Gastrocnemius medialis (tissue), 4 donors: ENCODE measurements around the gene UTP18. TPM values are rescaled to one million over a fixed set of nuclear protein-coding genes. Genes with fewer than 3 reads are reported as not detected.

Experiments used
- ATAC-seq, 2 donors: fragments of 150-250 bp; one replicate each; pipeline ENCODE4 v1.9.1; 2016
- DNase-seq, 2 donors: peaks; one replicate each; pipeline ENCODE4 v3.0.0-alpha.2; 2019
- H3K27ac ChIP-seq, 4 donors: fragments of 200-600 bp; sonication (generic); 1 replicate in 1 of 4; 2 replicates in 3 of 4; pipeline ENCODE4 v1.5.1; 2016 to 2018; ENCODE audit warnings: mild to moderate bottlenecking in 2 of 4, moderate library complexity in 1 of 4
- H3K27me3 ChIP-seq, 3 donors: fragments of 200-600 bp; sonication (generic) in 2 of 3; 1 replicate in 1 of 3; 2 replicates in 2 of 3; pipeline versions ENCODE4 v1.5.1 to v1.6.0; 2016 to 2019; ENCODE audit warnings: mild to moderate bottlenecking in 1 of 3, moderate library complexity in 1 of 3
- H3K36me3 ChIP-seq, 2 donors: fragments of 200-600 bp; sonication (generic) in 1 of 2; one replicate each; pipeline ENCODE4 v1.5.1; 2017 to 2018
- H3K4me1 ChIP-seq, 2 donors: fragments of 200-600 bp; sonication (generic) in 1 of 2; one replicate each; pipeline ENCODE4 v1.5.1; 2016 to 2017; ENCODE audit warnings: mild to moderate bottlenecking in 2 of 2
- H3K4me3 ChIP-seq, 4 donors: fragments of 200-600 bp; sonication (generic) in 3 of 4; 1 replicate in 1 of 4; 2 replicates in 3 of 4; pipeline ENCODE4 v1.5.1; 2016 to 2019; ENCODE audit warnings: mild to moderate bottlenecking in 2 of 4
- H3K9me3 ChIP-seq, 3 donors: fragments of 200-600 bp; sonication (generic) in 2 of 3; 1 replicate in 1 of 3; 2 replicates in 2 of 3; pipeline ENCODE4 v1.5.1; 2016 to 2019
- CTCF ChIP-seq, 5 experiments: fragments of 450-650 bp in 3 of 5; fragments of 200-600 bp in 2 of 5; sonication (generic) in 2 of 5; IDR thresholded peaks in 4 of 5; conservative IDR thresholded peaks in 1 of 5; 1 replicate in 4 of 5; 2 replicates in 1 of 5; pipeline ENCODE4 v1.5.1; 2016 to 2019; ENCODE audit warnings: antibody characterized with exemption in 5 of 5, mild to moderate bottlenecking in 3 of 5, moderate library complexity in 3 of 5
- POLR2A ChIP-seq, 2 donors: fragments of 450-650 bp; IDR thresholded peaks; one replicate each; pipeline ENCODE4 v1.6.1; 2017; ENCODE audit warnings: antibody characterized with exemption in 2 of 2, mild to moderate bottlenecking in 2 of 2, moderate library complexity in 2 of 2
- in situ Hi-C, 4 donors: fragments of 200-750 bp; cut with MboI; loops; one replicate each; pipeline versions ENCODE4 v1.15.0 to v1.8.0; 2017; ENCODE audit warnings: low sequenced_read_pairs in 4 of 4
- intact Hi-C: fragments of 100-400 bp; cut with DNase I; formaldehyde crosslinking; loops from one replicate; pipeline ENCODE4 v1.15.1; 2023; ENCODE audit warnings: low total_unique reads
- total RNA-seq, 4 donors: library from RNA; depleted of rRNA; stranded (reverse); fragments of >200 nt; gene quantifications; one replicate each; pipeline versions ENCODE4 v1.1.0 to v1.2.3, GENCODE V29; 2016

Gene UTP18
- total RNA-seq: 10 to 100 TPM; 19.0 to 29.9 (median 21.4) TPM

- in situ Hi-C loops: no loop called here
- intact Hi-C loops: loop anchor here (2.0 to 5.0 kb wide), 2 partner anchors 94 to 108 kb away; partner anchors contain the start of genes NME1 and NME2
- no peaks in the 10 kb centered on the region for H3K36me3 ChIP-seq
Observed at GRCh38 chr17:51260237-51261023, at the start of gene UTP18. UTP18 (plus strand) TSS chr17:51260546; CDS start chr17:51260585, 39 bp downstream.

GRCh38 chr17:51214920-51215319, 45.4 kb upstream of the UTP18 start:
- in situ Hi-C loops: no loop called here
- intact Hi-C loops: no loop called here
- Histone ChIP-seq H3K4me3 (no peak overlapping the region), H3K36me3 (peaks cover 0 to 59% of the 10 kb centered on the region in 2 donors), H3K9me3 (no peaks in the 10 kb centered on the region), H3K27me3 (no peaks in the 10 kb centered on the region), H3K4me1 (no peaks in the 10 kb centered on the region), H3K27ac (no peak overlapping the region)
- DNase-seq (no peak), ATAC-seq (no peak)
- TF ChIP-seq POLR2A (IDR thresholded peaks at IDR 0.05) (no peak), CTCF (IDR thresholded peaks at IDR 0.05 in 4 of 5, conservative IDR thresholded peaks at IDR 0.05 in 1 of 5) (no peak)

More at GRCh38 chr17:51260237-51261023, at the start of gene UTP18:
- Histone ChIP-seq H3K4me1 (peaks cover 41 to 44% of the 10 kb centered on the region in 2 donors), H3K4me3 (peak within 1 kb of the TSS; percentile 72 to 99 (median 94)), H3K27ac (peak within 1 kb of the TSS; percentile 89 to 99 (median 96)), H3K9me3 (no peaks in the 10 kb centered on the region), H3K27me3 (no peaks in the 10 kb centered on the region)
- DNase-seq (peak; percentile 96 to 97), ATAC-seq (peak; percentile 95 to 96)
- TF ChIP-seq CTCF (IDR thresholded peaks at IDR 0.05 in 4 of 5, conservative IDR thresholded peaks at IDR 0.05 in 1 of 5) (peak in 1 of 5 experiments; percentile 40), POLR2A (IDR thresholded peaks at IDR 0.05) (peak; percentile 64 to 76)

GRCh38 chr17:51217946-51218345, 42.4 kb upstream of the UTP18 start:
- intact Hi-C loops: no loop called here
- Histone ChIP-seq H3K4me3 (no peak overlapping the region), H3K27ac (no peak overlapping the region), H3K36me3 (peaks cover 0 to 69% of the 10 kb centered on the region in 2 donors), H3K4me1 (no peaks in the 10 kb centered on the region), H3K27me3 (no peaks in the 10 kb centered on the region), H3K9me3 (no peaks in the 10 kb centered on the region)
- TF ChIP-seq CTCF (IDR thresholded peaks at IDR 0.05 in 4 of 5, conservative IDR thresholded peaks at IDR 0.05 in 1 of 5): no peak
- TF ChIP-seq POLR2A (IDR thresholded peaks at IDR 0.05): no peak
- DNase-seq (no peak), ATAC-seq (no peak)
- in situ Hi-C loops: no loop called here

GRCh38 chr17:51221322-51221721, 39.0 kb upstream of the UTP18 start:
- TF ChIP-seq POLR2A (IDR thresholded peaks at IDR 0.05) (no peak), CTCF (IDR thresholded peaks at IDR 0.05 in 4 of 5, conservative IDR thresholded peaks at IDR 0.05 in 1 of 5) (no peak)
- Histone ChIP-seq H3K27me3 (no peaks in the 10 kb centered on the region), H3K4me3 (no peak overlapping the region), H3K27ac (no peak overlapping the region), H3K36me3 (peaks cover 0 to 65% of the 10 kb centered on the region in 2 donors), H3K9me3 (no peaks in the 10 kb centered on the region), H3K4me1 (no peaks in the 10 kb centered on the region)
- DNase-seq (no peak), ATAC-seq (no peak)
- intact Hi-C loops: no loop called here
- in situ Hi-C loops: no loop called here
